Nephron (organoid): Measurements from ENCODE around the gene ZNF568.

Experiments used
- H3K27ac Mint-ChIP-seq, 3 experiments: 2 replicates each; pipeline ENCODE4 v1.8.0; 2020; ENCODE audit warnings: mixed read lengths in 3 of 3, mild to moderate bottlenecking in 2 of 3, moderate library complexity in 1 of 3
- H3K27me3 Mint-ChIP-seq: 2 replicates; pipeline ENCODE4 v1.8.0; 2021; ENCODE audit warnings: low read depth, mild to moderate bottlenecking, moderate library complexity, mixed read lengths
- H3K36me3 Mint-ChIP-seq: 2 replicates; pipeline ENCODE4 v1.8.0; 2020; ENCODE audit warnings: low read depth, mixed read lengths
- H3K4me1 Mint-ChIP-seq: 2 replicates; pipeline ENCODE4 v1.8.0; 2020; ENCODE audit warnings: mixed read lengths
- H3K4me3 Mint-ChIP-seq, 3 experiments: 2 replicates each; pipeline ENCODE4 v1.8.0; 2020; ENCODE audit warnings: mild to moderate bottlenecking in 3 of 3, mixed read lengths in 3 of 3, moderate library complexity in 2 of 3
- H3K9me3 Mint-ChIP-seq: 2 replicates; pipeline ENCODE4 v1.8.0; 2020; ENCODE audit warnings: mixed read lengths
- TF ChIP-seq, protein P1 (sequence below), 3 experiments: fragments of 200-600 bp; sonication (generic); IDR thresholded peaks; one replicate each; pipeline ENCODE4 v1.5.0; 2021; ENCODE audit warnings: antibody characterized with exemption in 3 of 3; ENCODE audit not compliant: unreplicated experiment in 3 of 3

The ZNF568 gene

GRCh38 chr19:37009871-37010270, 93.7 kb downstream of the ZNF568 start:
- Mint-ChIP-seq H3K9me3 (peaks cover 53% of the 10 kb centered on the region), H3K4me3 (no peak overlapping the region), H3K36me3 (peaks cover 11% of the 10 kb centered on the region), H3K4me1 (no peaks in the 10 kb centered on the region), H3K27me3 (no peaks in the 10 kb centered on the region), H3K27ac (no peak overlapping the region)
- TF ChIP-seq, protein P1, sequence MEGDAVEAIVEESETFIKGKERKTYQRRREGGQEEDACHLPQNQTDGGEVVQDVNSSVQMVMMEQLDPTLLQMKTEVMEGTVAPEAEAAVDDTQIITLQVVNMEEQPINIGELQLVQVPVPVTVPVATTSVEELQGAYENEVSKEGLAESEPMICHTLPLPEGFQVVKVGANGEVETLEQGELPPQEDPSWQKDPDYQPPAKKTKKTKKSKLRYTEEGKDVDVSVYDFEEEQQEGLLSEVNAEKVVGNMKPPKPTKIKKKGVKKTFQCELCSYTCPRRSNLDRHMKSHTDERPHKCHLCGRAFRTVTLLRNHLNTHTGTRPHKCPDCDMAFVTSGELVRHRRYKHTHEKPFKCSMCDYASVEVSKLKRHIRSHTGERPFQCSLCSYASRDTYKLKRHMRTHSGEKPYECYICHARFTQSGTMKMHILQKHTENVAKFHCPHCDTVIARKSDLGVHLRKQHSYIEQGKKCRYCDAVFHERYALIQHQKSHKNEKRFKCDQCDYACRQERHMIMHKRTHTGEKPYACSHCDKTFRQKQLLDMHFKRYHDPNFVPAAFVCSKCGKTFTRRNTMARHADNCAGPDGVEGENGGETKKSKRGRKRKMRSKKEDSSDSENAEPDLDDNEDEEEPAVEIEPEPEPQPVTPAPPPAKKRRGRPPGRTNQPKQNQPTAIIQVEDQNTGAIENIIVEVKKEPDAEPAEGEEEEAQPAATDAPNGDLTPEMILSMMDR (IDR thresholded peaks at IDR 0.05; ENCODE audit: unreplicated experiment in 3 of 3), result no peak

DNA sequence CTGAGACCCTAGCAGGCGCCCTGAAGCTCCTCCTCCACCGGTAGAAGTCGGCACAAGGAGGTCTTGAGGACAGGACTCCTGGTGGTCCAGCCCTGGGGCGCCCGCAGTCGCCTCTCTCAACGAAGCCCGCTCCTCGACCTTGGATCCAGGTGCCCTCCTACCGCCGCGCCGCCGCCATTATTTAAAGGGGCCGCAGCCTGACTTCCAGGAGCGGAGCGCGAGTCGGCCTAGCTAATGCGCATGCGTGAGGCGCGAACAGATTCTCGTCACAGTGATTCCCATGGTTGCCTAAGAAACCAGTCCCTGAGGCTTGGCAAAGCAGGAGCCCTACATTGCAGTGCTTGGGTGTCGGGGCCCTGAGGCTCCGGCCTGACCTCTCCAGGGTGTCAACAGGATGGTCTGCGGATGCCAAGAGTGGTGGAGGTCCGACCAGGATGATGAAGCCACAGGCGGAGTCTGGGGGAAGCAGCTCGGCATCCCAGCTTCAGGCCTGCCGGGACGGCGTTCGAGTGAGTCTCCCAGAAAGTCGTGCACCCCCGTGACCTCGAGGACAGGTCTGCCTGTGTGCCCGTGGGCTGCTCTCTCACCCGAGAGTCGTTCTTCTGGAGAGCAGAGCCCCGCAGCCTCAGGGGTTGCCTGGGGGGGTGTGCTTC, 96.1 kb downstream of the ZNF568 start:
- Mint-ChIP-seq H3K9me3 (peaks cover 61% of the 10 kb centered on the region), H3K36me3 (peaks cover 11% of the 10 kb centered on the region), H3K4me3 (no peak overlapping the region), H3K27me3 (no peaks in the 10 kb centered on the region), H3K27ac (no peak overlapping the region), H3K4me1 (no peaks in the 10 kb centered on the region)
- TF ChIP-seq, protein P1 (IDR thresholded peaks at IDR 0.05; ENCODE audit: unreplicated experiment in 3 of 3), result no peak

GRCh38 chr19:37014456-37014855, 98.3 kb downstream of the ZNF568 start:
- peaks cover 11% of the 10 kb centered on the region for H3K36me3 Mint-ChIP-seq
- TF ChIP-seq, protein P1 (IDR thresholded peaks at IDR 0.05; ENCODE audit: unreplicated experiment in 3 of 3), result no peak
- H3K4me1 Mint-ChIP-seq, result no peaks in the 10 kb centered on the region
- H3K9me3 Mint-ChIP-seq, result peaks cover 59% of the 10 kb centered on the region
- no peak overlapping the region for H3K4me3 Mint-ChIP-seq
- H3K27me3 Mint-ChIP-seq, result no peaks in the 10 kb centered on the region
- H3K27ac Mint-ChIP-seq, result no peak overlapping the region

GRCh38 chr19:37045140-37045539, 129.0 kb downstream of the ZNF568 start:
- no peaks in the 10 kb centered on the region for H3K27me3 Mint-ChIP-seq
- no peak overlapping the region for H3K27ac Mint-ChIP-seq

More at GRCh38 chr19:37045140-37045539, 129.0 kb downstream of the ZNF568 start:
- peaks cover 39% of the 10 kb centered on the region for H3K9me3 Mint-ChIP-seq
- no peaks in the 10 kb centered on the region for H3K4me1 Mint-ChIP-seq
- H3K4me3 Mint-ChIP-seq, result no peak overlapping the region
- no peaks in the 10 kb centered on the region for H3K36me3 Mint-ChIP-seq
- TF ChIP-seq, protein P1 (IDR thresholded peaks at IDR 0.05; ENCODE audit: unreplicated experiment in 3 of 3), result no peak
